NCI-H460 (cell line): ENCODE results near the gene SUV39H1. TPM values are rescaled to one million over a fixed set of nuclear protein-coding genes. Genes with fewer than 3 reads are reported as not detected.
"Not testable (repeated sequence)": the region's sequence is repeated elsewhere in the genome, so short reads cannot be mapped to it uniquely, and the experiment has no call there.

Experiments
- DNase-seq: peaks from one replicate; pipeline ENCODE4 v3.0.0-alpha.2; 2016; ENCODE audit warnings: low read depth; ENCODE audit errors: extremely low read depth
- polyA plus RNA-seq: library from polyadenylated mRNA; depleted of rRNA; stranded (reverse); fragments of >200 nt; gene quantifications from 2 replicates; pipeline ENCODE4 v1.2.3, GENCODE V29; 2014; cell fraction: nucleus; rRNA removed
- total RNA-seq: library from RNA; depleted of rRNA; stranded (reverse); fragments of >200 nt; shearing (Covaris generic); gene quantifications from 2 replicates; pipeline ENCODE4 v1.2.3, GENCODE V29; 2014; rRNA removed

Gene SUV39H1, protein sequence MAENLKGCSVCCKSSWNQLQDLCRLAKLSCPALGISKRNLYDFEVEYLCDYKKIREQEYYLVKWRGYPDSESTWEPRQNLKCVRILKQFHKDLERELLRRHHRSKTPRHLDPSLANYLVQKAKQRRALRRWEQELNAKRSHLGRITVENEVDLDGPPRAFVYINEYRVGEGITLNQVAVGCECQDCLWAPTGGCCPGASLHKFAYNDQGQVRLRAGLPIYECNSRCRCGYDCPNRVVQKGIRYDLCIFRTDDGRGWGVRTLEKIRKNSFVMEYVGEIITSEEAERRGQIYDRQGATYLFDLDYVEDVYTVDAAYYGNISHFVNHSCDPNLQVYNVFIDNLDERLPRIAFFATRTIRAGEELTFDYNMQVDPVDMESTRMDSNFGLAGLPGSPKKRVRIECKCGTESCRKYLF
- 9.0 and 9.5 TPM in 2 replicates for total RNA-seq
- 23.7 and 27.5 TPM in 2 replicates for polyA plus RNA-seq

DNA sequence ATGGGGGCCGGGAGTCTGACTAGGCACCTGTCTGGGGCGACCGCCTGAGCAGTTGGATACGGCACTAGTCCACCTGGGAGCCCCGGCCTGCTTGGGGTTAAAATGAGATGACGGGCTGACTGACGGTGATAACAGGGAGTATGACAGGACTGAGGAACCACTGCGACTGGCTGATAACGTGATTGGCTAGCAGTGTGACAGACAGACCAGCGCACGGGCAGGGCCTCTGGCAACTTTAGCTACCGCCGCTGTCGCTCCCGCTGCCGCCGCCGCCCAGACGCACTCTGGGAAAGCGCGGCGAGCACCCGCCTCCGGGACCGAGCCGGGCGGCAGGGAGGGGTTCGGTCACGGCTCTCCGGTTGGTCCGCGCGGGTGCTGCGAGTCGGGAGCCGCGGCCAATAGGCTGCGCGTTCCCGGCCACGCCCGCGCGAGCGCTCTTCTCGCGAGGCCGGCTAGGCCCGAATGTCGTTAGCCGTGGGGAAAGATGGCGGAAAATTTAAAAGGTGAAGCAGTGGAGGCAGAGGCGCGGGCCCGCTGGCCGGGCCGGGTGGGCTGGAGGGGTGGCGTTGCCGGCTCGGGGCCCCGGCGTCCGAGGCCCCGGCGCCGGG lies at the start of gene SUV39H1:
Gene SUV39H1, plus strand, starts transcription at position 434 of the 608 bp plus-strand sequence. Its CDS starts 51 bp downstream, at position 485.
- DNase-seq: peak; percentile 86

GRCh38 chrX:48648336-48648751 lies 48.2 kb upstream of the SUV39H1 start:
- peak; percentile 54 for DNase-seq

- no peak for DNase-seq
These were observed 47.4 kb upstream of the SUV39H1 start for GRCh38 chrX:48649102-48649501.

- not testable (repeated sequence) for DNase-seq
These were observed 44.4 kb upstream of the SUV39H1 start for GRCh38 chrX:48652055-48652579.

- not testable (repeated sequence) for DNase-seq
These were observed 41.8 kb upstream of the SUV39H1 start for GRCh38 chrX:48654746-48655145.

GRCh38 chrX:48659686-48660085 lies 36.8 kb upstream of the SUV39H1 start:
- DNase-seq: not testable (repeated sequence)

GRCh38 chrX:48663241-48663640 lies 33.3 kb upstream of the SUV39H1 start:
- no peak for DNase-seq

GRCh38 chrX:48664156-48664555 lies 32.4 kb upstream of the SUV39H1 start:
- no peak for DNase-seq

DNA sequence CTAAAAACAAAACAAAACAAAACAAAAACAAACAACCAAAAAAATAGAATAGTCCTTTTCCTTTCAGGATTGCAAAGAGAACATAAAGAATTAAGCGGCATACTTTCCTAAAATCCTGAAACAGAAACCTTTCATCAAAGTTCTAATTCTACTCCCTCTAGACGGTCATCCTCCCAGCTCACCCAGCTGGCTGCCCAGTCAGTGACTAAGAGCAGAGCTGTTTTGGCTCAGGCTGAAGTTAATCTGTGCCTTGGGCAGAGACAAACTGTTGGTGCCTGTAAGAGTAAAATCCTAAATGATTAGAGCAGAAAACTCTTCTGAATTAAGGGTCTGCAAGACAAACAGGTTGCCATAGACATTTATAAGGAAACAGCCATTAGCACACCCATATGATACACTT lies 30.5 kb upstream of the SUV39H1 start:
- DNase-seq: no peak

DNA sequence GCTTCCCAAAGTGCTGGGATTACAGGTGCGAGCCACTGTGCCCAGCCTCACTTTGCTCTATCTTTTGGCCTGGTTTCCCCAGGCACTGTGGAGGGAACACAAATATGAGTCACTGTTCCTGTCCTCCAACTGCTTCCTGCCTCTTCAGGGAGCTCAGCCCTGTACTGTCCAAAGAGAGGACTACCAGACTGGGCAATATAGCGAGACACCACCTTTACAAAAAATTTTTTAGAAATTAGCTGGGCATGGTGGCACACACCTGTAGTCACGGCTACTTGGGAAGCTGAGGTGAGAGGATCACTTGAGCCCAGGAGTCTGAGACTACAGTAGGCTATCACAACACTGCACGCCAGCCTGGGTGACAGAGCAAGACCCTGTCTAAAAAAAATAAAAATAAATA lies 29.9 kb upstream of the SUV39H1 start:
- no peak for DNase-seq

DNA sequence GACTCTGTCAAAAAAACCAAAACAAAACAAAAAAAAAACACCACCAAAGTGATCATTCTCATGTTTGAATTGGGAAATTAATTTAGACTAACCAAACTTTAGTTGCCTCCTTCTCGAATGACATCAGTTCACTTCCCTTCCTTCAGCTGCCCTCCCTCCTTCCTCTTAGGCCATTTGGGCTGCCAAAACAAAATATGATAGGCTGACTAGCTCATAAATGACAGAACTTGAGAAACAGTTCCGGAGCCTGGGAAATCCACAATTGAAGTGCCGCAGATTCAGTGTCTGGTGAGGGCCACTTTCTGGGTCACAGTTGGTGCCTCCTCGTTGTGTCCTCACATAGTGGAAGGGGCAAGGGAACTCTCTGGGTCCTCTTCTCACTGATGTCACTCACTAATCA lies 29.0 kb upstream of the SUV39H1 start:
- DNase-seq: no peak

GRCh38 chrX:48668187-48668586 lies 28.3 kb upstream of the SUV39H1 start:
- not testable (repeated sequence) for DNase-seq

GRCh38 chrX:48676106-48676892 lies 20.2 kb upstream of the SUV39H1 start:
- peak; percentile 89 for DNase-seq

GRCh38 chrX:48676893-48677270 lies 19.7 kb upstream of the SUV39H1 start:
- no peak for DNase-seq

- no peak for DNase-seq
These were observed 19.0 kb upstream of the SUV39H1 start for GRCh38 chrX:48677516-48677915.

DNA sequence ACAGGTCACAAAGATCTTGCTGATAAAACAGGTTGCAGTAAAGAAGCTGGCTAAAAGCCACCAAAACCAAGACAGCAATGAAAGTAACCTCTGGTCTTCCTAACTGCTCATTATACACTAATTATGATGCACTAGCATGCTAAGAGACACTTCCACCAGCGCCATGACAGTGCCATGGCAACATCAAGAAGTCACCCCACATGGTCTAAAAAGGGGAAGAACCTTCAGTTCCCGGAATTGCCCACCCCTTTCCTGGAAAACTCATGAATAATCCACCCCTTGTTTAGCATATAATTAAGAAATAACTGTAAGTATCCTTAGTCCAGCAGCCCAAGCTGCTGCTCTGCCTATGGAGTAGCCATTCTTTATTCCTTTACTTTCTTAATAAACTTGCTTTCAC lies 16.1 kb upstream of the SUV39H1 start:
- DNase-seq: not testable (repeated sequence)

GRCh38 chrX:48680925-48681324 lies 15.6 kb upstream of the SUV39H1 start:
- not testable (repeated sequence) for DNase-seq

- DNase-seq: no peak
These were observed 14.9 kb upstream of the SUV39H1 start for GRCh38 chrX:48681539-48682183.

DNA sequence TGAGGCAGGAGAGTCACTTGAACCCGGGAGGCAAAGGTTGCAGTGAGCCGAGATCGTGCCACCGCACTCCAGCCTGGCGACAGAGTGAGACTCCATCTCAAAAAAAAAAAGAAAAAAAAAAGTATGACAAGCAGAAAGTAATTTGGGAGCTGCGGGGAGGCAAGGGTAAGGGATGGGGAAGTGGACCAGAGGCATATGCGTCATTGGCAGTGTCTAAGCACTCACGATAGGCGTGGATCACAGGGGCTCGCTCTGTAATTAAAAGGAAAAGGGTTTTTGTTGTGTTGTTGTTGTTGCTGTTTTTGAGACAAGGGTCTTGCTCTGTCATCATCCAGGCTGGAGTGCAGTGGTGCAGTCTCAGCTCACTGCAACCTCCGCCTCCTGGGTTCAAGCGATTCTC lies 13.7 kb upstream of the SUV39H1 start:
- not testable (repeated sequence) for DNase-seq

- no peak for DNase-seq
These were observed 13.0 kb upstream of the SUV39H1 start, which contains the start of gene WAS for GRCh38 chrX:48683411-48683982. WAS (plus strand) TSS chrX:48683799; CDS start chrX:48683854, 55 bp downstream.
